GM19099 (cell line): Measurements from ENCODE around the gene ZNF175.

ENCODE experiments used
- POLR2A ChIP-seq: IDR thresholded peaks from 3 replicates; pipeline ENCODE4 v1.6.1; 2011; ENCODE audit warnings: low read depth; ENCODE audit not compliant: insufficient read length; ENCODE audit errors: extremely low read depth

The ZNF175 gene

DNA sequence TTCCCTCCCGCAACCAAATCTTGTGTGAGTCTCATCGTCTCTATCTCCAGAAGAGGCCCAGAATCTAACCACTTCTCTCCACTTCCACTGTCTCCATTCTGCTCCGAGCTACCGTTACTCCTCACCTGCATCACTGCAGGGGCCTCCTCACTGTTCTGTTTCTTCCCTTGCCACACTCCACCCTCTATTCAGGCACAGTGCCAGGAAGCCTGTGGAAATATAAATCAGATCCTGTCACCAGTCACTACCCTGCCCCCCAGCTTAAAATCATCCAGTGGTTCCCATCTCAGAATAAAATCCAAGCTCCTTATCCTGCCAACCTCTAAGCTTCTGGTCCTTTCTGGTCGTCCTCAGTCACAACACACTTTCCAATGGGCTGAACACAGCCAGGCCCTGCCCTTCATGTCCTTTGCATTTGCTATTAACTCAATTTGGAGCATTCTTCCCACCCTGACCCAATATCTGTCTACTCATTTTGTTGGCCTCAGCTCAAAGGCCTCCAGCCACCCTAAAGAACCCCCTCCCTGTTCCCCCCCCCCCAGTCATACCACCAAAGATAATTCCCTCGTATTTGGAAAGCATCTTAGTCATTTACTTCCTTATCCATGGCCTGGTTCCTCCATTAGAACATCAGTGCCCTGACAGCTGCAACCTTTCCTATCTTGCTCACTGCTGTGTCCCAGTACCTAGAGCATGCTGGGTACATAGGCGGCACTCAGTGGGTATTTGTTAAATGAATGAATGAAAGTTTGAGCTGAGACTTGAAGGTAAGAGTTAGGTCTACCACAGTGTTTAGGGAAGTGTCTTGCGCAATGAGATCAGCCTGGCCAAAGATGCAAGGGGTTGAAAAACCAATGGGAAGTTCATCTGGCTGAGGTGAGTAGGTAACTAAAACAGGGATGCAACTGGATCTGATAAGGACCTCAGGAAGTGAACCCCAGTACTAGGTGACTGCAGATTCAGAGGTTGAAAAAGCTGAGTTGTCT, 24.4 kb downstream of the ZNF175 start:
- no peak for TF ChIP-seq POLR2A

DNA sequence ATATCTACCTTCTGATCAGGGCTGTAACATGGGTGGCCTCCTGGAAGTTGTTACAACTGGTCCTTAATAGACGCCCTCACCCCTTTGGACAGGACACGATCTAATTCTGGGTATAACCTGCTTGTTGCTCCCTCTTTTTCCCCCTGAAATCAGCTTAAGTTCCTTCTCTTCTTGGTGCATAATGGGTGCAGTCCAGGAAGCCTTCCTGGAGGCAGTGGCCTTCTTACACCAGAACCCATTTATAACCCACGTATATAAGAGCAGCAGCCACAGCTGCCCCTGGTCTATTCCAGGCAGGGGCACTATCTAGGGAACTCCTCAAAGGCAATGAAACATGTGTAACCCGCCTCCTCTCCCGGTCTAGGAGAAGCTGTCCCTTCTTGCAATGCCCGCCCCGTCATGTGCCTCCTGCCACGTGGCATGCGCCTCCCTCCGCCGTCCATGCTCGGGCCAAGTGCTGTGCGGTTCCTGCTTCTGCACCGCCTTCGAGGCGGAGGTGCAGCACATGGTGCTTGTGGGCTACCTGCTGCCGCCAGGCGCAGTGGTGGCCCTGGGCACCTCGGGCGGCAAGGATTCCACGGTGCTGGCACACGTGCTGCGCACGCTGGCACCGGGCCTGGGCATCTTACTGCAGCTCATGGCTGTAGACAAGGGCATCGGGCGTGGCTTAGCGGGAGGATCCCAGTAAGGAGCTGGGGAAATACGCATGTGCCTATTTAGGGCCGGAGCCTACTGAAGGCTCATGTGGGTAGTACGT, 27.3 kb downstream of the ZNF175 start:
- TF ChIP-seq POLR2A: no peak

DNA sequence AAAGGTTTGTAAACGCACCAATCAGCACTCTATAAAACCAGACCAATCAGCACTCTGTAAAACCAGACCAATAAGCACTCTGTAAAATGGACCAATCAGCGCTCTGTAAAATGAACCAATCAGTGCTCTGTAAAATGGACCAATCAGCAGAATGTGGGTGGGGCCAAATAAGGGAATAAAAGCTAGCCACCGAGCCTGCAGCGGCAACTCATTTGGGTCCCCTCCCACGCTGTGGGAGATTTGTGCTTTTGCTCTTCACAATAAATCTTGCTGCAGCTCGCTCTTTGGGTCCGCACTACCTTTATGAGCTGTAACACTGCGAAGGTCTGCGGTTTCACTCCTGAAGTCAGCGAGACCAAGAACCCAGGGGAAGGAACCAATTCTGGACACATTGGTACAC, 28.0 kb downstream of the ZNF175 start:
- no peak for TF ChIP-seq POLR2A

- TF ChIP-seq POLR2A: peak; percentile 29
Observed at GRCh38 chr19:51600940-51601580, 30.0 kb downstream of the ZNF175 start.

DNA sequence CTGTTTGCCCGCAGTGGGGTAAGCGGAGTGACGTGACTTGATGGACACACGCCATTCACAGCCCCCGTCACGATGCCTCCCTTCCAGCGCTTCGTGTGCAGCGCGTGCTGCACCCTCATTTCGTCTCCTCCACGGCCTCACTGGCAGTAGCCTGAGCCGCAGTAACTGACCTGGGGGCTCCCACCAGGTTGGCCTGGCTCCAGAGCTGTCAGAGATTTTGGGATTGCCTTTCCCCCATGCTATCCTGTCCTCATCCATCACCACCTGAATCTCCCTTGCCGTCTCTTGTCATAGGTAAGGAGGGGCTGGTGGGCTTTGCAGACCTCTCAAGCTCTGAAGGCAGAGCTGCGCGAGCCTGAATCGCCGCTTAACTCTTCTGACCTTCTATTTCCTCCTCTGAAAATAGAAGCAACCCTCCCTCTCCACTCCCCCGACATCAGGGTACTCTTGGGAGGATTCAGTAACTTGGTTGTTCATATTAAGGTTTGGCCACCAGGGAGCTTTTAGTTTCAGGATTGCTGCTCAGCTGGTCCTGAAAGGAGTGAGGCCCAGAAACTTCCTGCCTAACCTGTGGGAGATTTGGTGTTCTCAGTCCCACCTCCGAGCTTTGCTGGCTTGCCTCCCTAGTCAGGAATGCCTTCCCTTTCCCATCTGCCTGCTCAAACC, 31.2 kb downstream of the ZNF175 start:
- TF ChIP-seq POLR2A: no peak

DNA sequence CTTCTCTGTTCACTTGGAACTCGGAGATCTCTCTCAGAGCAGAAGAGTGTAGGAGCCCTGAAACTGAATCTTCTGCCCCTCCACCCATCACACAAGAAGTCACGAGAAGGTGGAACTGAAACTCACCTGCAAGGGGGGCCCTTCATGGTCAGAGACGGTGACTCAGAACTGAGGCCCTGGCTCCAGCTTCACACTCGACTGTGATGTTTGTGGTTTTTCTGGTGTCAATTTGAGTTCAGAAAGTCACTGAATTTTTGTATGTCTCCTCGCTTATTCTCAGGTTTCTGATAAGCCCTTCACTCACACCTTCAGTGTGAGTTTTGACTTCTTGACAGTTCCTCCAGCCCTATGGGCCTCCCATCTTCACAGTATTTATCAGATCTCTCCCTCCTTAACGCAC, 36.0 kb downstream of the ZNF175 start:
- TF ChIP-seq POLR2A: no peak

- no peak for TF ChIP-seq POLR2A
Observed at GRCh38 chr19:51607920-51608562, 37.0 kb downstream of the ZNF175 start.

DNA sequence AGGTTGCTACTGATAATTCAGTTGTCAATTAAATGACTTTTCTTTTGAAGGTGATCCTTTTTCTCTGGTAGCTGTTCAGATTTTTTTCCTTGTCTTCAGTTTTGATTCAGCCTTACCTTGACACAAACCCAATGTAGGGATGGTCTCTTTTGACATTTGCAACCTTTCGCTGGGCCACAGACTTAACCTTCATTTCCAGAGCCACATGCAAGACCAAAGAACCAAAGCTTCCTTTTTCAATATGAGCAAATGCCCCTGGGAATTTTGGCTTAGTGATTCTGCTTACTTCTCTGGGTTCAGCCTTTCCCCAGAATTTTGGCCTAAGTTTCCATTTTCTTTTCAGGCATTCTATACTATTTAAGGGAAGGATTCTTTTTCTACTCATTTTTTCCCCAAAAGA, 39.5 kb downstream of the ZNF175 start:
- no peak for TF ChIP-seq POLR2A

DNA sequence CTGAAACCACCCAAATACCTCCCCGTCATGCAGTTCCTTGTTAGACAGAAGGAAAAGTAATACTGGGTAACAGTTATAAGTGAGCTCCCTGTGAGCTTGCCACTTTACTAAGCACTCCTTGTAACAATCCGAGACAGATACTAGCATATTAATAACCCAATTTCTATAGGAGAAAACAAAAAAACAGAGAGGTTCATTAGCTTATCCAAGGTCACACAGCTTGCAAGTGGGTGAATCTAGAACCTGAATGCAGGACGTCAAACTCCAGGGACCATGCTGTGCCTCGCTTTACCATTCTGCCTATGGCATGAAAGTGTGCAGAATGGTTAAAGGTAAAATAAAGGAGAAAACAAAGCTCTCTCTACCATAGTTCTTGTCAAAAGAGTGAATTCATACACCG, 43.7 kb downstream of the ZNF175 start:
- TF ChIP-seq POLR2A: no peak

DNA sequence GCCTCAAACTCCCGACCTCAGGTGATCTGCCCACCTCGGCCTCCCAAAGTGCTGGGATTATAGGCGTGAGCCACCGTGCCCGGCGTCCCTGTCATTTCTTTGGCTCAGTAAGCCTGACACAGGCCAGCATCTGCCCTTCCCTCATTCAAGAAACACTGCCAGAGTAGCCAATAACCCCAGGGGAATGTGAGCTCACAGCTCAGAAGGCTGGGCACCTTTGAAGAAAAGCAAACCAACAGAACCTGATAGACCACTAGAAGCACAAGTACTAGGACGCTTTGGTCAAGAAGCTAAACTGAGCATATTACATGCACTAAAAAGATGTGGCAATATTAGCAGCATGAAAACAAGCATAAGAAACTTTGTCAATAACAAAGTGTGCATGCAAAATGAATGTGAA, 44.9 kb downstream of the ZNF175 start:
- no peak for TF ChIP-seq POLR2A

GRCh38 chr19:51621178-51621577, 50.1 kb downstream of the ZNF175 start:
- TF ChIP-seq POLR2A: no peak

DNA sequence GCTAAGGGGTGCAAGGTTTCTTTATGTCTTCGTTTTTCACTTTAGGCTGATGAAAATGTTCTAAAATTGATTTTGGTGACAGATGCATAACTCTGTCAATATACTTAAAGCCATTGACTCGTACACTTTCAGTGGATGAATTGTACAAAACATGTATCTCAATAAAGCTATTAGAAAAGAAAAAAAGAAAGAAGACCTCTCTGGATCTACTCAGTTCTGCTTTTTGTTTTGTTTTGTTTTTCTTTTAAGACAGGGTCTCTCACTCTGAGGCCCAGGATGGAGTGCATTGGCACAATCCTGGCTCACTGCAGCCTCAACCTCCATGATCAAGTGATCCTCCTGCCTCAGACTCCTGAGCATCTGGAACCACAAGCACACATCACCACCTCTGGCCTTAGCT, 55.6 kb downstream of the ZNF175 start:
- no peak for TF ChIP-seq POLR2A

GRCh38 chr19:51627491-51628138, 56.5 kb downstream of the ZNF175 start:
- no peak for TF ChIP-seq POLR2A
